Gastrocnemius medialis (tissue), 4 donors: ENCODE measurements around the gene DMD.

Experiments used
- POLR2A ChIP-seq, 2 donors: fragments of 450-650 bp; IDR thresholded peaks; one replicate each; pipeline ENCODE4 v1.6.1; 2017; ENCODE audit warnings: antibody characterized with exemption in 2 of 2, mild to moderate bottlenecking in 2 of 2, moderate library complexity in 2 of 2
- TF ChIP-seq, protein P1 (sequence below), 5 experiments: fragments of 450-650 bp in 3 of 5; fragments of 200-600 bp in 2 of 5; sonication (generic) in 2 of 5; IDR thresholded peaks in 4 of 5; conservative IDR thresholded peaks in 1 of 5; 1 replicate in 4 of 5; 2 replicates in 1 of 5; pipeline ENCODE4 v1.5.1; 2016 to 2019; ENCODE audit warnings: antibody characterized with exemption in 5 of 5, mild to moderate bottlenecking in 3 of 5, moderate library complexity in 3 of 5

DNA sequence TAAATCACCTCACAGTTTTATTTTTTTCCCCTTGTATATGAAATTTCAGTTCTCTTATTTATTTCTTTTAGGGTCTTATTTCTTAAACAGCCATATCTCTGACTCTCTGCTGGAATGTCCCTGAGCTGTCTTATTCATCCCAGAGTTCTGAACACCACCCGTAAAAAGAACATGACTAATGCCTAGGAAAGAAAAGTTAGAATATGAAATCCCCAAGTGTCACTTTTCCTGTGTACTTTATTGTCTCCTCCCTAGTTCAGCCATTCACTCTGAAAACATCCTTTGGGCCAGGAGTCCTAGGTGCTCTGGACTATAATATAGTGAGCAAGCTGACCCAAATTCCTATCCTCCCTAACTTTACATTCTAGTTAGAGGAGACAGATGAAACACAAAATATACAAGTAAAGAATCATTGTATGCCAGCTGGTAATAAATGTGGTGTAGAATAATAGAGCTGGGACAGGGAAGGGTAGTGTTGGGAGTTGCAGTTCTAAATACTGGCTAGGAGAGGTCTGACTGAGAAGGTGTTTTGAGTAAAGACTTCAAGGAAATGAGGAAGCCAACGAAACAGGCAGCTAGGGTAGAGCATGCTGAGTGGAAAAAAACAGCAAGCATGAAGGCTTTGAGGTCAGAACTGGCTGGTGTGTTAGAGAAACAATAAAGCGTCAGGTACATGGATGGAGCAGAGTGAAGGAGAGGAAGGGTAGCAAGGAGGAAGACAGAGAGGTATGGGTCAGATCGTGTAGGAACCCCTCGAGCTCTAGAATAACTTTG, 2098.9 kb downstream of the DMD start:
- TF ChIP-seq, protein P1, sequence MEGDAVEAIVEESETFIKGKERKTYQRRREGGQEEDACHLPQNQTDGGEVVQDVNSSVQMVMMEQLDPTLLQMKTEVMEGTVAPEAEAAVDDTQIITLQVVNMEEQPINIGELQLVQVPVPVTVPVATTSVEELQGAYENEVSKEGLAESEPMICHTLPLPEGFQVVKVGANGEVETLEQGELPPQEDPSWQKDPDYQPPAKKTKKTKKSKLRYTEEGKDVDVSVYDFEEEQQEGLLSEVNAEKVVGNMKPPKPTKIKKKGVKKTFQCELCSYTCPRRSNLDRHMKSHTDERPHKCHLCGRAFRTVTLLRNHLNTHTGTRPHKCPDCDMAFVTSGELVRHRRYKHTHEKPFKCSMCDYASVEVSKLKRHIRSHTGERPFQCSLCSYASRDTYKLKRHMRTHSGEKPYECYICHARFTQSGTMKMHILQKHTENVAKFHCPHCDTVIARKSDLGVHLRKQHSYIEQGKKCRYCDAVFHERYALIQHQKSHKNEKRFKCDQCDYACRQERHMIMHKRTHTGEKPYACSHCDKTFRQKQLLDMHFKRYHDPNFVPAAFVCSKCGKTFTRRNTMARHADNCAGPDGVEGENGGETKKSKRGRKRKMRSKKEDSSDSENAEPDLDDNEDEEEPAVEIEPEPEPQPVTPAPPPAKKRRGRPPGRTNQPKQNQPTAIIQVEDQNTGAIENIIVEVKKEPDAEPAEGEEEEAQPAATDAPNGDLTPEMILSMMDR (IDR thresholded peaks at IDR 0.05 in 4 of 5, conservative IDR thresholded peaks at IDR 0.05 in 1 of 5) = no peak
- no peak for TF ChIP-seq POLR2A (IDR thresholded peaks at IDR 0.05)
